ENCODE data around the gene RAP1GAP. TPM values are rescaled to one million over a fixed set of nuclear protein-coding genes. Genes with fewer than 3 reads are reported as not detected.

The RAP1GAP gene
- total and polyA plus RNA-seq, 5 donors from 2014 or later: 0.84 TPM; not detected in 4

DNA sequence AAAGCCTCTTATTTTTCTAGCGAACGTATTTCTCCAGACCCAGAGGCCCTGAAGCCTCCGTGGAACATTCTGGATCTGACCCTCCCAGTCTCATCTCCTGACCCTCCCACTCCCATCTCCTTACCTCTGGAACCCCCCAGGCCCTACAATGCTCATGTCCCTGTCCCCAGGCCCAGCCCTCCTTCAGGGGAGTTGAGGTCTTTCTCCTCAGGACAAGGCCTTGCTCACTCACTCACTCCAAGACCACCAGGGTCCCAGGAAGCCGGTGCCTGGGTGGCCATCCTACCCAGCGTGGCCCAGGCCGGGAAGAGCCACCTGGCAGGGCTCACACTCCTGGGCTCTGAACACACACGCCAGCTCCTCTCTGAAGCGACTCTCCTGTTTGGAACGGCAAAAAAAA lies 91.2 kb downstream of the RAP1GAP start:
- ATAC-seq (ENCODE audit: low read depth in 2 of 2): no peak
- Histone ChIP-seq H3K4me1 (ENCODE audit: control insufficient read depth, insufficient read depth, low read length, poor library complexity, severe bottlenecking) (no peaks in the 10 kb centered on the region), H3K4me3 (ENCODE audit: low read depth, low read length) (no peak overlapping the region), H3K9me3 (ENCODE audit: control insufficient read depth in 2 of 2, low read length in 2 of 2) (no peaks in the 10 kb centered on the region), H3K27ac (ENCODE audit: insufficient read depth, low read length, poor library complexity, severe bottlenecking) (no peak overlapping the region), H3K27me3 (ENCODE audit: control insufficient read depth, insufficient read depth, low read length) (no peaks in the 10 kb centered on the region), H3K36me3 (ENCODE audit: control insufficient read depth, insufficient read depth, low read length) (no peaks in the 10 kb centered on the region)
- no peak for DNase-seq
- Mint-ChIP-seq H3K9me3 (peaks cover 0 to 1% (median 0%) of the 10 kb centered on the region in 7 donors), H3K27me3 (peaks cover 6% of the 10 kb centered on the region), H3K36me3 (no peaks in the 10 kb centered on the region), H3K27ac (no peak overlapping the region), H3K4me3 (no peak overlapping the region), H3K4me1 (no peaks in the 10 kb centered on the region)

DNA sequence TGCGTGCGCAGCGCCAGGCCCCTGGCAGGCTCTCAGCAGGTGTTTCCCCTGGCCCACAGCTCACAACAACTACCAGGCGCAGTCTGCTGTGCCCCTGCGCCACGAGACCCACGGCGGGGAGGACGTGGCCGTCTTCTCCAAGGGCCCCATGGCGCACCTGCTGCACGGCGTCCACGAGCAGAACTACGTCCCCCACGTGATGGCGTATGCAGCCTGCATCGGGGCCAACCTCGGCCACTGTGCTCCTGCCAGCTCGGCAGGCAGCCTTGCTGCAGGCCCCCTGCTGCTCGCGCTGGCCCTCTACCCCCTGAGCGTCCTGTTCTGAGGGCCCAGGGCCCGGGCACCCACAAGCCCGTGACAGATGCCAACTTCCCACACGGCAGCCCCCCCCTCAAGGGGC lies 91.8 kb downstream of the RAP1GAP start:
- Mint-ChIP-seq H3K4me1 (no peaks in the 10 kb centered on the region), H3K9me3 (no peaks in the 10 kb centered on the region), H3K4me3 (no peak overlapping the region), H3K27ac (no peak overlapping the region), H3K36me3 (no peaks in the 10 kb centered on the region), H3K27me3 (peaks cover 6% of the 10 kb centered on the region)
- Histone ChIP-seq H3K4me3 (ENCODE audit: low read depth, low read length) (no peak overlapping the region), H3K9me3 (ENCODE audit: control insufficient read depth in 2 of 2, low read length in 2 of 2) (no peaks in the 10 kb centered on the region), H3K27ac (ENCODE audit: insufficient read depth, low read length, poor library complexity, severe bottlenecking) (no peak overlapping the region), H3K27me3 (ENCODE audit: control insufficient read depth, insufficient read depth, low read length) (no peaks in the 10 kb centered on the region), H3K4me1 (ENCODE audit: control insufficient read depth, insufficient read depth, low read length, poor library complexity, severe bottlenecking) (no peaks in the 10 kb centered on the region), H3K36me3 (ENCODE audit: control insufficient read depth, insufficient read depth, low read length) (no peaks in the 10 kb centered on the region)
- DNase-seq (no peak), ATAC-seq (ENCODE audit: low read depth in 2 of 2) (no peak)

DNA sequence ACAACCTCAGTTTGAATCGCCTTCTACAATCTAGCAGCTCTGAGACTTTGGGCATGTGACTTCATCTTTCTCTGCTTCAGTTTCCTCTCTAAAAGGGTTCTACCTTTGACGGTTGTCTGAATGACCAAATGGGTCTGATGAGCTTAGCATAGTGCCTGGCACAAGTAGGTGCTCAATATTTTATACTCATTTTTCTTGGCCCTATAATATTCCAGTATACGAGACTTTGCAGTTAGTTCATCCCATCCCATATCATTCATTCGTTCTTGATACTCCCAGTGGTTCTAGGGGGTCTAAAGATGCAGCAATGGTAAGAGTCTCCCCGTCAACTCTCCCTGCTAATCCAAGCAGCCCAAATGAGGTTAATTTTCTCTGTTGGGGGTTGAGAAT lies 92.4 kb downstream of the RAP1GAP start:
- Mint-ChIP-seq H3K4me3 (no peak overlapping the region), H3K4me1 (no peaks in the 10 kb centered on the region), H3K27me3 (peaks cover 6% of the 10 kb centered on the region), H3K27ac (no peak overlapping the region), H3K9me3 (no peaks in the 10 kb centered on the region), H3K36me3 (no peaks in the 10 kb centered on the region)
- Histone ChIP-seq H3K27ac (ENCODE audit: insufficient read depth, low read length, poor library complexity, severe bottlenecking) (no peak overlapping the region), H3K9me3 (ENCODE audit: control insufficient read depth in 2 of 2, low read length in 2 of 2) (no peaks in the 10 kb centered on the region), H3K36me3 (ENCODE audit: control insufficient read depth, insufficient read depth, low read length) (no peaks in the 10 kb centered on the region), H3K4me3 (ENCODE audit: low read depth, low read length) (no peak overlapping the region), H3K27me3 (ENCODE audit: control insufficient read depth, insufficient read depth, low read length) (no peaks in the 10 kb centered on the region), H3K4me1 (ENCODE audit: control insufficient read depth, insufficient read depth, low read length, poor library complexity, severe bottlenecking) (no peaks in the 10 kb centered on the region)
- DNase-seq (no peak), ATAC-seq (ENCODE audit: low read depth in 2 of 2) (no peak)

DNA sequence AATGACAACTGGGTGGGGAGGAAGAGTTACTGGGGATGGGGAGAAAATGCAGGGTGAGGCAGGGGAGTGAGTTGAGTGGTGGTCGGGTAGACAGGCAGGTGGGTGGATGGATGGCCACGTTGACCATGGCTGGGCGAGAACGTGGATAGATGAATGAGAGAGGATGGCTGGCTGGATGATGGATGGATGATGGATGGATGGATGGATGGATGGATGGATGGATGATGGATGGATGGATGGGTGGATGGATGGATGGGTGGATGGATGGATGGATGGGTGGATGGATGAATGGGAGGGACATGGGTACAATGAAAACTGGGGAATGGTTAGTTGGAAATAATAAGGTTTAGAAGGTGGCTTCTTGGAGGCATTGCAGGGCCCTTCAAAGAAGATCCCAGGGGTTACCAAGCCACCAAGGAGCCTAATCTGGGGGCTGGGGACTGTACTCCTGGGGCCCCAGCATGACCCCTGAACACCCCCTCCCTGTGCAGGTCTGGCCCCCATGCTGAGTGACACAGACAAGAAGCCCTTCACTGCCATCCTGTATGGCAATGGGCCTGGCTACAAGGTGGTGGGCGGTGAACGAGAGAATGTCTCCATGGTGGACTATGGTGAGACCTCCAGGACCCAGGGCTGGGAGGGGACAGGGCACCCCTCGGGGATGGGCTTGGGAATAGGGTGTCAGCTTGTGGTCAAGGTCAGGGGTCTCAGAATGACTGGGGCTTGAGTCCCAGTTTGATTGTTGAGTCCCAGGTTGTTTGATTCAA lies 92.9 kb downstream of the RAP1GAP start:
- H3K36me3 Mint-ChIP-seq: no peaks in the 10 kb centered on the region
- H3K27me3 ChIP-seq (ENCODE audit: control insufficient read depth, insufficient read depth, low read length): no peaks in the 10 kb centered on the region
- no peaks in the 10 kb centered on the region for H3K4me1 ChIP-seq (ENCODE audit: control insufficient read depth, insufficient read depth, low read length, poor library complexity, severe bottlenecking)
- H3K27ac ChIP-seq (ENCODE audit: insufficient read depth, low read length, poor library complexity, severe bottlenecking): no peak overlapping the region
- no peaks in the 10 kb centered on the region for H3K9me3 ChIP-seq (ENCODE audit: control insufficient read depth in 2 of 2, low read length in 2 of 2)
- H3K4me1 Mint-ChIP-seq: no peaks in the 10 kb centered on the region
- no peak overlapping the region for H3K4me3 Mint-ChIP-seq
- H3K36me3 ChIP-seq (ENCODE audit: control insufficient read depth, insufficient read depth, low read length): no peaks in the 10 kb centered on the region
- peaks cover 6% of the 10 kb centered on the region for H3K27me3 Mint-ChIP-seq
- peak overlapping the region in 1 of 3 donors; percentile 52 for H3K27ac Mint-ChIP-seq
- H3K4me3 ChIP-seq (ENCODE audit: low read depth, low read length): no peak overlapping the region
- DNase-seq (no peak), ATAC-seq (ENCODE audit: low read depth in 2 of 2) (no peak)
- no peaks in the 10 kb centered on the region for H3K9me3 Mint-ChIP-seq

DNA sequence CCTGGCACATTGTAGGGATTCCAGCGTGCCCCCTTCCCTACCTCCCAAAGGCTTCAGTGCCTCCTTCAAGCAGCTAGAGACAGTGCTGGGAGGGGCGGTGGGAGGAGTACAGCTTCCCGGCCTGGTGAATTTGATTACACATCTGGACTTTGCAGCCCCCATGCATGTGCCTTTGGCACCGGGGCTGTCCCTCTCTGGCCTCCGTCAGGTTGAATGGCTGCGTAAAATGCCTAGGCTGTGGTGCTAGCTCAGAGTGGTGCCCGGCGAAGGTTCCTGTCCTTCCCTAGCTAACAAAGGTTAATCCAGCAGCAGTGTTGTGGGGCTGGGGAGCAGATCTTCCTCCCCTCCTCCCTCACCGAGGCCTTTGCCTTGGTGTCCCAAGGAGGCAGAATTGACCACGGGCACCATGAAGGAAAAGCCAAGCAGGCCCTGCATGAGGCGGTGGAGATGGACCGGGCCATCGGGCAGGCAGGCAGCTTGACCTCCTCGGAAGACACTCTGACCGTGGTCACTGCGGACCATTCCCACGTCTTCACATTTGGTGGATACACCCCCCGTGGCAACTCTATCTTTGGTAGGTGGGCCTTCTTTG lies 93.7 kb downstream of the RAP1GAP start:
- no peaks in the 10 kb centered on the region for H3K36me3 ChIP-seq (ENCODE audit: control insufficient read depth, insufficient read depth, low read length)
- no peaks in the 10 kb centered on the region for H3K36me3 Mint-ChIP-seq
- no peak overlapping the region for H3K27ac Mint-ChIP-seq

DNA sequence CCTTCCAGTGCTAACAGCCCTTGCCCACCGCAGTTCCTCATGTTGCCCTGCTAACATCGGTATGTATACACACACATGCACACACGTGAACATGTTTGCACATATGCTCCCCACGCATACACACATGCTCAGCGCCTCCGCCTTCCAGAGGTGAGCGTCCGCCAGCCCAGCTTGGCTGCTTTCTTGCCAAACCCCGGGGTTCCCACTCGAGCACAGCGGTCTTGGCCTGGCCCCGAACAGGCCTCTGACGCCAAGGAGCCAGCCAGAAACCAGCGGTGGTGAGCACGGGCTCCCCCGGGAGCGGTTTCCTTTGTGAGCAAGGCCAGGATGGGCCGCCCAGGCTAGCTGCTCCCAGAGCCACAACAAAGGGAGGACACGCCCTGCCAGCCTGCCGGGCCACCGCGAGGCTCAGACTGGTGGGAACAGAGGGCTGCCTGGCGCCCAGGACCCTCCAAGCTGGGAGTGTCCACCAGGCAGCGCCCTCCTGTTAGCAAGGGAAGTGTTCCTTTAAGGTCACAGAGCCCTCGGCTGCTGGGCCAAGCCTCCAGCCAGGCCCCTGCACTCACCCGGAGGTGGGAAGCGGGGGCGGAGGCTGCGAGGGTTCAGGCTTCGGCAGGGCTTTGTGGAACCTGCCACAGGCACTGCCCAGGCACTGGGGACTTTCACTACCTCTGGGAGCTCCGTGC lies 94.5 kb downstream of the RAP1GAP start:
- no peak overlapping the region for H3K27ac Mint-ChIP-seq
- H3K4me3 Mint-ChIP-seq: no peak overlapping the region

More for the DNA sequence above, 93.7 kb downstream of the RAP1GAP start:
- Histone ChIP-seq H3K27me3 (ENCODE audit: control insufficient read depth, insufficient read depth, low read length) (no peaks in the 10 kb centered on the region), H3K27ac (ENCODE audit: insufficient read depth, low read length, poor library complexity, severe bottlenecking) (no peak overlapping the region), H3K4me3 (ENCODE audit: low read depth, low read length) (no peak overlapping the region), H3K4me1 (ENCODE audit: control insufficient read depth, insufficient read depth, low read length, poor library complexity, severe bottlenecking) (no peaks in the 10 kb centered on the region), H3K9me3 (ENCODE audit: control insufficient read depth in 2 of 2, low read length in 2 of 2) (no peaks in the 10 kb centered on the region)
- DNase-seq: no peak
- Mint-ChIP-seq H3K4me1 (no peaks in the 10 kb centered on the region), H3K4me3 (no peak overlapping the region), H3K27me3 (peaks cover 6% of the 10 kb centered on the region), H3K9me3 (no peaks in the 10 kb centered on the region)
- no peak for ATAC-seq (ENCODE audit: low read depth in 2 of 2)

DNA sequence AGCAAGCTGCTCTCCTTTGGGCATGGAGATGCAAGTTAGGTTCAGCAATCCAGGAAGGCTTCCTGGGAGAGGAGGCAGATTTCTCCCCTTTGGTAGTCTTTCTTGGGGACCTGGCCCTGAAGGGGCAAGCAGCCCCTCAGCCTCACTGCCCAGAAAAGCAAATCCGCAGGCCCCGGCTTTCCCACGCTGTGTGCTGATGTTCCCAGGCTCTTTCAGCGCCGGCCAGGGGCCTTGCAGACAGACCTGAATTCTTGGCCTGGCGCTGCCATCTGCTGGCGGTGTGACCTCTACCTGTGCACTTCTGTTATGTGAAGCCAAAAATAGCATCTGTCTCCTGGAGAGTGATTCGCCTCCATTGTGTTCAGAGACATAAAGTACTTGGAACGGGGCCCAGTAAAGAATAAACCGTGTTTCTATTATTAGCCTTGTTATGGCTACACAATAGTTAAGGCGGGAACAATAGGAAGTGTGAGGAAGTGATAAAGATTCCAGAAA lies 95.1 kb downstream of the RAP1GAP start:
- Histone ChIP-seq H3K4me3 (ENCODE audit: low read depth, low read length) (no peak overlapping the region), H3K27me3 (ENCODE audit: control insufficient read depth, insufficient read depth, low read length) (no peaks in the 10 kb centered on the region), H3K27ac (ENCODE audit: insufficient read depth, low read length, poor library complexity, severe bottlenecking) (no peak overlapping the region), H3K4me1 (ENCODE audit: control insufficient read depth, insufficient read depth, low read length, poor library complexity, severe bottlenecking) (no peaks in the 10 kb centered on the region), H3K36me3 (ENCODE audit: control insufficient read depth, insufficient read depth, low read length) (no peaks in the 10 kb centered on the region), H3K9me3 (ENCODE audit: control insufficient read depth in 2 of 2, low read length in 2 of 2) (no peaks in the 10 kb centered on the region)
- Mint-ChIP-seq H3K9me3 (no peaks in the 10 kb centered on the region), H3K36me3 (no peaks in the 10 kb centered on the region), H3K4me1 (no peaks in the 10 kb centered on the region), H3K4me3 (peak overlapping the region in 1 of 4 donors; percentile 38), H3K27me3 (peaks cover 6% of the 10 kb centered on the region), H3K27ac (no peak overlapping the region)
- no peak for ATAC-seq (ENCODE audit: low read depth in 2 of 2)
- DNase-seq: peak in 1 of 3 donors; percentile 29

More for the DNA sequence above, 94.5 kb downstream of the RAP1GAP start:
- no peak overlapping the region for H3K4me3 ChIP-seq (ENCODE audit: low read depth, low read length)
- no peaks in the 10 kb centered on the region for H3K27me3 ChIP-seq (ENCODE audit: control insufficient read depth, insufficient read depth, low read length)
- H3K4me1 ChIP-seq (ENCODE audit: control insufficient read depth, insufficient read depth, low read length, poor library complexity, severe bottlenecking): no peaks in the 10 kb centered on the region
- peaks cover 6% of the 10 kb centered on the region for H3K27me3 Mint-ChIP-seq
- H3K4me1 Mint-ChIP-seq: no peaks in the 10 kb centered on the region
- no peak for ATAC-seq (ENCODE audit: low read depth in 2 of 2)
- H3K9me3 Mint-ChIP-seq: no peaks in the 10 kb centered on the region
- no peak for DNase-seq
- no peak overlapping the region for H3K27ac ChIP-seq (ENCODE audit: insufficient read depth, low read length, poor library complexity, severe bottlenecking)
- no peaks in the 10 kb centered on the region for H3K9me3 ChIP-seq (ENCODE audit: control insufficient read depth in 2 of 2, low read length in 2 of 2)
- H3K36me3 ChIP-seq (ENCODE audit: control insufficient read depth, insufficient read depth, low read length): no peaks in the 10 kb centered on the region
- H3K36me3 Mint-ChIP-seq: no peaks in the 10 kb centered on the region
